Fibroblast of lung (primary cell): ENCODE data around the gene ZBTB1. TPM values are rescaled to one million over a fixed set of nuclear protein-coding genes. Genes with fewer than 3 reads are reported as not detected.

Experiments used
- DNase-seq, 2 donors: peaks; one replicate each; pipeline versions ENCODE4 v3.0.0 to v3.0.0-alpha.2; 2010; ENCODE audit warnings: low read depth in 2 of 2
- H2AFZ ChIP-seq: 2 replicates; pipeline ENCODE4 v1.5.1; 2012; ENCODE audit warnings: low read length, control low read depth, inconsistent platforms
- H3K27ac ChIP-seq: 2 replicates; pipeline ENCODE4 v1.5.1; 2011; ENCODE audit warnings: low read length, control low read depth; ENCODE audit not compliant: insufficient read depth
- H3K27me3 ChIP-seq: 2 replicates; pipeline ENCODE4 v1.5.1; 2011; ENCODE audit warnings: mild to moderate bottlenecking, low read length; ENCODE audit not compliant: control insufficient read depth, insufficient read depth
- H3K36me3 ChIP-seq: 2 replicates; pipeline ENCODE4 v1.5.1; 2011; ENCODE audit warnings: low read length; ENCODE audit not compliant: control insufficient read depth, insufficient read depth
- H3K4me1 ChIP-seq: 2 replicates; pipeline ENCODE4 v1.5.1; 2011; ENCODE audit warnings: low read length; ENCODE audit not compliant: control insufficient read depth, insufficient read depth; ENCODE audit errors: extremely low read depth
- H3K4me2 ChIP-seq: 2 replicates; pipeline ENCODE4 v1.5.1; 2011; ENCODE audit warnings: low read length, control low read depth; ENCODE audit not compliant: insufficient read depth; ENCODE audit errors: extremely low read depth
- H3K4me3 ChIP-seq, 4 experiments: fragments of 200-600 bp in 1 of 4; sonication (generic) in 1 of 4; replicated peaks in 1 of 4; 2 replicates each; pipeline ENCODE4 v1.5.1; 2011 to 2016; ENCODE audit warnings: low read length in 4 of 4, low read depth in 3 of 4, mild to moderate bottlenecking in 3 of 4, control low read depth in 2 of 4, inconsistent platforms in 1 of 4, mixed read lengths in 1 of 4; ENCODE audit not compliant: insufficient read depth in 1 of 4; ENCODE audit errors: control extremely low read depth in 1 of 4
- H3K79me2 ChIP-seq: 2 replicates; pipeline ENCODE4 v1.5.1; 2012; ENCODE audit warnings: mild to moderate bottlenecking, low read length, inconsistent platforms; ENCODE audit not compliant: control insufficient read depth, insufficient read depth
- H3K9ac ChIP-seq: 2 replicates; pipeline ENCODE4 v1.5.1; 2011; ENCODE audit warnings: mild to moderate bottlenecking, low read length, control low read depth; ENCODE audit not compliant: insufficient read depth
- H3K9me3 ChIP-seq: 2 replicates; pipeline ENCODE4 v1.5.1; 2012; ENCODE audit warnings: low read depth, low read length; ENCODE audit not compliant: control insufficient read depth, insufficient read depth
- H4K20me1 ChIP-seq: 2 replicates; pipeline ENCODE4 v1.5.1; 2011; ENCODE audit warnings: low read length; ENCODE audit not compliant: control insufficient read depth, insufficient read depth; ENCODE audit errors: extremely low read depth
- EZH2 ChIP-seq: IDR thresholded peaks from 2 replicates; pipeline ENCODE4 v1.5.1; 2012; ENCODE audit warnings: low read length, control low read depth, mild to moderate bottlenecking; ENCODE audit errors: missing control alignments
- polyA plus RNA-seq, 2 donors: library from polyadenylated mRNA; depleted of rRNA in 1 of 2; stranded (reverse) in 1 of 2; unstranded in 1 of 2; fragments of >200 nt; gene quantifications; 2 replicates each; pipeline ENCODE4 v1.2.1, GENCODE V29; 2011 to 2012; ENCODE audit warnings: missing spikeins in 1 of 2
- total RNA-seq: library from RNA; depleted of rRNA; stranded (reverse); fragments of >200 nt; gene quantifications from 2 replicates; pipeline ENCODE4 v1.2.1, GENCODE V29; 2014
- TF ChIP-seq, protein P1 (sequence below), 2 donors: IDR thresholded peaks in 1 of 2; conservative IDR thresholded peaks in 1 of 2; 1 replicate in 1 of 2; 2 replicates in 1 of 2; pipeline ENCODE4 v1.5.1; 2011 to 2012; ENCODE audit warnings: low read length in 2 of 2, control low read depth in 1 of 2, inconsistent platforms in 1 of 2, low read depth in 1 of 2, mild to moderate bottlenecking in 1 of 2

The ZBTB1 gene
- total and polyA plus RNA-seq, 2 donors (not counting 1 experiment from before 2014, with no cell fraction given) = 39.1 to 40.5 TPM

GRCh38 chr14:64461221-64461620 is 43.3 kb upstream of the ZBTB1 start:
- no peak for TF ChIP-seq EZH2
- TF ChIP-seq, protein P1, sequence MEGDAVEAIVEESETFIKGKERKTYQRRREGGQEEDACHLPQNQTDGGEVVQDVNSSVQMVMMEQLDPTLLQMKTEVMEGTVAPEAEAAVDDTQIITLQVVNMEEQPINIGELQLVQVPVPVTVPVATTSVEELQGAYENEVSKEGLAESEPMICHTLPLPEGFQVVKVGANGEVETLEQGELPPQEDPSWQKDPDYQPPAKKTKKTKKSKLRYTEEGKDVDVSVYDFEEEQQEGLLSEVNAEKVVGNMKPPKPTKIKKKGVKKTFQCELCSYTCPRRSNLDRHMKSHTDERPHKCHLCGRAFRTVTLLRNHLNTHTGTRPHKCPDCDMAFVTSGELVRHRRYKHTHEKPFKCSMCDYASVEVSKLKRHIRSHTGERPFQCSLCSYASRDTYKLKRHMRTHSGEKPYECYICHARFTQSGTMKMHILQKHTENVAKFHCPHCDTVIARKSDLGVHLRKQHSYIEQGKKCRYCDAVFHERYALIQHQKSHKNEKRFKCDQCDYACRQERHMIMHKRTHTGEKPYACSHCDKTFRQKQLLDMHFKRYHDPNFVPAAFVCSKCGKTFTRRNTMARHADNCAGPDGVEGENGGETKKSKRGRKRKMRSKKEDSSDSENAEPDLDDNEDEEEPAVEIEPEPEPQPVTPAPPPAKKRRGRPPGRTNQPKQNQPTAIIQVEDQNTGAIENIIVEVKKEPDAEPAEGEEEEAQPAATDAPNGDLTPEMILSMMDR (conservative IDR thresholded peaks at IDR 0.05 in 1 of 2, IDR thresholded peaks at IDR 0.05 in 1 of 2; ENCODE audit: low read depth in 1 of 2, low read length in 2 of 2) = no peak
- no peak overlapping the region for H3K27ac ChIP-seq
- no peaks in the 10 kb centered on the region for H4K20me1 ChIP-seq
- H3K79me2 ChIP-seq = no peaks in the 10 kb centered on the region
- no peak overlapping the region for H3K4me3 ChIP-seq
- H2AFZ ChIP-seq = no peak overlapping the region
- H3K9me3 ChIP-seq = no peaks in the 10 kb centered on the region
- H3K9ac ChIP-seq = no peak overlapping the region
- DNase-seq = no peak
- no peaks in the 10 kb centered on the region for H3K4me1 ChIP-seq
- no peak overlapping the region for H3K4me2 ChIP-seq
- H3K36me3 ChIP-seq = peaks cover 2% of the 10 kb centered on the region
- no peaks in the 10 kb centered on the region for H3K27me3 ChIP-seq

DNA sequence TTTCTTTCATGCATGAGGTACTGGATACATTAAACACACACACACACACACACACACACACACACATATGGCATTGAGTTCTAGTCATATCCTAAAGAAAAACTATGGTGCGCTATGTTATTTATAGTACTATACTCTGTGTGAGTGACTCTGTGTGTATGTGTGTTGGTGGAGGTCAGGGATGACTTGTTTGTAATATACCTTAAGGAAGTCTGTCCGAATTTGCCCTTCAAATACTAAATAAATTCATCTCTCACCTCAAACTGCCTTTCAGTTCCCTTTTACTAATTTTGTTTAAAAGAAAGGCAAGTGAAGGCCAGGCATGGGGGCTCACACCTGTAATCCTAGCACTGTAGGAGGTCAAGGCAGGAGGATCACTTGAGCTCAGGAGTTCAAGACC is 41.4 kb upstream of the ZBTB1 start:
- Histone ChIP-seq H3K9me3 (no peaks in the 10 kb centered on the region), H3K4me3 (no peak overlapping the region), H3K4me2 (no peak overlapping the region), H3K79me2 (no peaks in the 10 kb centered on the region), H3K27ac (no peak overlapping the region), H4K20me1 (no peaks in the 10 kb centered on the region), H3K4me1 (no peaks in the 10 kb centered on the region), H3K27me3 (no peaks in the 10 kb centered on the region), H3K9ac (no peak overlapping the region), H2AFZ (no peak overlapping the region), H3K36me3 (peaks cover 2% of the 10 kb centered on the region)
- DNase-seq = no peak
- TF ChIP-seq EZH2 = no peak
- TF ChIP-seq, protein P1 (conservative IDR thresholded peaks at IDR 0.05 in 1 of 2, IDR thresholded peaks at IDR 0.05 in 1 of 2; ENCODE audit: low read depth in 1 of 2, low read length in 2 of 2) = no peak

DNA sequence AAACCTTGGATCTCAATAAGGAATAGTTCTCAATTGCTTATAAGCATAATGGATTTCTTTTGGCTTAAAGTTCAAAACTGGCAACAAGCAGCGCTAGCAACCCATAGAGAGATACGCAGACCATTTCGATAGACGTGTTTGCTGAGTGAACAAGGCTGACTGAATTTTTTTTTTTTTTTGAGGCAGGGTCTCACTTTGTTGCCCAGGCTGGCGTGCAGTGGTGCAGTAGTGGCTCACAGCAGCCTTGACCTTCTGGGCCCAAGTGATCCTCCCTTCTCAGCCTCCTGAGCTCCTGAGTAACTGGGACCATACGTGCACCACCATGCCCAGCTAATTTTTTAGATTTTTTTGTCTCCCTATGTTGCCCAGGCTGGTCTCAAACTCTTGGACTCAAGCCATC is 40.7 kb upstream of the ZBTB1 start:
- no peaks in the 10 kb centered on the region for H3K27me3 ChIP-seq
- peaks cover 2% of the 10 kb centered on the region for H3K36me3 ChIP-seq
- H4K20me1 ChIP-seq = no peaks in the 10 kb centered on the region
- no peak overlapping the region for H3K27ac ChIP-seq
- no peak for DNase-seq
- H3K9me3 ChIP-seq = no peaks in the 10 kb centered on the region
- no peak overlapping the region for H2AFZ ChIP-seq
- H3K4me2 ChIP-seq = no peak overlapping the region
- no peak overlapping the region for H3K9ac ChIP-seq
- H3K4me1 ChIP-seq = no peaks in the 10 kb centered on the region
- no peak for TF ChIP-seq EZH2
- TF ChIP-seq, protein P1 (conservative IDR thresholded peaks at IDR 0.05 in 1 of 2, IDR thresholded peaks at IDR 0.05 in 1 of 2; ENCODE audit: low read depth in 1 of 2, low read length in 2 of 2) = no peak
- H3K4me3 ChIP-seq = no peak overlapping the region
- H3K79me2 ChIP-seq = no peaks in the 10 kb centered on the region
